Airway epithelial cell (primary cell): ENCODE results near the gene ZNF23. TPM values are rescaled to one million over a fixed set of nuclear protein-coding genes. Genes with fewer than 3 reads are reported as not detected.

Experiments
- total RNA-seq: library from RNA; depleted of rRNA; stranded (reverse); fragments of >200 nt; gene quantifications from 2 replicates; pipeline ENCODE4 v1.2.3, GENCODE V29; 2015

ZNF23 gene
- 3.7 and 5.0 TPM in 2 replicates for total RNA-seq

GRCh38 chr16:71461686-71462648 is at the start of gene ZNF23:
Gene ZNF23 (minus strand): TSS chr16:71462247. CDS start chr16:71456796, 5,451 bp downstream.

GRCh38 chr16:71489122-71489521 is 27.1 kb upstream of the ZNF23 start, which contains the start of gene ZNF19:
Gene ZNF19 (minus strand): TSS chr16:71489324. CDS start chr16:71482114, 7,210 bp downstream.

GRCh38 chr16:71442051-71442440 is 20.0 kb downstream of the ZNF23 start, which contains the start of gene TLE7:
Gene TLE7 (minus strand): TSS chr16:71442054. CDS start chr16:71433324, 8,730 bp downstream.

Other genes with a start within 250 kb of the ZNF23 start
- not detected in 2 replicates for gene HYDIN, start 231.5 kb downstream of the ZNF23 start, total RNA-seq
- 13.0 and 21.2 TPM in 2 replicates for gene CMTR2, start 172.8 kb downstream of the ZNF23 start, total RNA-seq
- gene CALB2, start 103.5 kb downstream of the ZNF23 start, total RNA-seq: 1.3 TPM in 1 of 2 replicates, not detected in the other
- 0.14 TPM in 1 of 2 replicates, not detected in the other for gene TLE7, start 20.2 kb downstream of the ZNF23 start, total RNA-seq
- gene ZNF19, start 27.1 kb upstream of the ZNF23 start, total RNA-seq: 0.42 and 0.49 TPM in 2 replicates
- gene CHST4, start 64.2 kb upstream of the ZNF23 start, total RNA-seq: not detected in 2 replicates
- gene TAT, start 114.8 kb upstream of the ZNF23 start, total RNA-seq: not detected in 2 replicates
- 12.2 and 18.1 TPM in 2 replicates for gene MARVELD3, start 163.9 kb upstream of the ZNF23 start, total RNA-seq